ENCODE results near the gene TAB3. TPM values are rescaled to one million over a fixed set of nuclear protein-coding genes. Genes with fewer than 3 reads are reported as not detected.

Gene TAB3
- total RNA-seq, 4 donors from 2014 or later, result 9.7 to 25.8 (median 19.2) TPM

DNA sequence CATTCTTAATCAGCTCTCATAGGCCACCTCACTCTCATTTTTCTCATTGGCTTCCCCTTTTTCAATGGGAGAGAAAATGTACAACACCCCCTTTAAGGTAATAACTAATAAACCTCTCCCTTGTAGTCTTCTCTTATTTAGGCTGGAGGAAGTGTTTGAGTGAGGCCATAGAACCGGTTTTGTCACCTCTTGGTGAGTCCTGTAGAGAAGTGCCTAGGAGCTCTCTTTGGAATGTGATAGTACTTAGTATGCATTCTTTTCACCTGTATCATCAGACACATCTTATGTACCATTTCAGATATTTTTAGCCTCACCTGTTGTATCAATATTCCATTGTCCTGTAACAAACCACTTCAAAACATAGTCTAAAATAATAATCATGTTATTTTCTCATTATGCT is 3.5 kb upstream of the TAB3 start:
- no peaks in the 10 kb centered on the region for H3K9me3 ChIP-seq
- no peak overlapping the region for H3K4me3 ChIP-seq
- no peak overlapping the region for H3K27ac ChIP-seq
- peaks cover 2 to 13% of the 10 kb centered on the region in 2 donors for H3K4me1 ChIP-seq
- DNase-seq, result no peak
- no peaks in the 10 kb centered on the region for H3K27me3 ChIP-seq
- intact Hi-C loops (cut with DNase I; ENCODE audit: low total_unique reads) (no loop called here), in situ Hi-C loops (cut with MboI; ENCODE audit: low sequenced_read_pairs in 4 of 4) (no loop called here)
- TF ChIP-seq POLR2A (IDR thresholded peaks at IDR 0.05), result no peak
- TF ChIP-seq, protein P1, sequence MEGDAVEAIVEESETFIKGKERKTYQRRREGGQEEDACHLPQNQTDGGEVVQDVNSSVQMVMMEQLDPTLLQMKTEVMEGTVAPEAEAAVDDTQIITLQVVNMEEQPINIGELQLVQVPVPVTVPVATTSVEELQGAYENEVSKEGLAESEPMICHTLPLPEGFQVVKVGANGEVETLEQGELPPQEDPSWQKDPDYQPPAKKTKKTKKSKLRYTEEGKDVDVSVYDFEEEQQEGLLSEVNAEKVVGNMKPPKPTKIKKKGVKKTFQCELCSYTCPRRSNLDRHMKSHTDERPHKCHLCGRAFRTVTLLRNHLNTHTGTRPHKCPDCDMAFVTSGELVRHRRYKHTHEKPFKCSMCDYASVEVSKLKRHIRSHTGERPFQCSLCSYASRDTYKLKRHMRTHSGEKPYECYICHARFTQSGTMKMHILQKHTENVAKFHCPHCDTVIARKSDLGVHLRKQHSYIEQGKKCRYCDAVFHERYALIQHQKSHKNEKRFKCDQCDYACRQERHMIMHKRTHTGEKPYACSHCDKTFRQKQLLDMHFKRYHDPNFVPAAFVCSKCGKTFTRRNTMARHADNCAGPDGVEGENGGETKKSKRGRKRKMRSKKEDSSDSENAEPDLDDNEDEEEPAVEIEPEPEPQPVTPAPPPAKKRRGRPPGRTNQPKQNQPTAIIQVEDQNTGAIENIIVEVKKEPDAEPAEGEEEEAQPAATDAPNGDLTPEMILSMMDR (IDR thresholded peaks at IDR 0.05 in 4 of 5, conservative IDR thresholded peaks at IDR 0.05 in 1 of 5), result no peak
- H3K36me3 ChIP-seq, result no peaks in the 10 kb centered on the region
- ATAC-seq, result no peak

- no peaks in the 10 kb centered on the region for H3K9me3 ChIP-seq
- no peaks in the 10 kb centered on the region for H3K36me3 ChIP-seq
- DNase-seq, result no peak
- no peaks in the 10 kb centered on the region for H3K27me3 ChIP-seq
- H3K27ac ChIP-seq, result peak overlapping the region; percentile 65 to 87 (median 83)
- H3K4me1 ChIP-seq, result peaks cover 5 to 13% of the 10 kb centered on the region in 2 donors
- peak overlapping the region; percentile 62 to 78 (median 67) for H3K4me3 ChIP-seq
- ATAC-seq, result peak; percentile 25 to 34
- in situ Hi-C loops (cut with MboI; ENCODE audit: low sequenced_read_pairs in 4 of 4) (no loop called here), intact Hi-C loops (cut with DNase I; ENCODE audit: low total_unique reads) (loop anchor here (10.0 kb wide), 1 partner anchor 234 kb away; the partner anchor contains the start of gene GK)
- TF ChIP-seq POLR2A (IDR thresholded peaks at IDR 0.05), result no peak
- TF ChIP-seq, protein P1 (IDR thresholded peaks at IDR 0.05 in 4 of 5, conservative IDR thresholded peaks at IDR 0.05 in 1 of 5), result no peak
Observed at GRCh38 chrX:30888526-30889146, 418 bp downstream of the TAB3 start.

GRCh38 chrX:30887721-30888120 is 1.3 kb downstream of the TAB3 start:
- no peak overlapping the region for H3K27ac ChIP-seq
- no peaks in the 10 kb centered on the region for H3K36me3 ChIP-seq
- peak overlapping the region in 2 of 4 donors; percentile 62 to 78 for H3K4me3 ChIP-seq
- intact Hi-C loops (cut with DNase I; ENCODE audit: low total_unique reads) (loop anchor here (10.0 kb wide), 1 partner anchor 233 kb away; the partner anchor contains the start of gene GK), in situ Hi-C loops (cut with MboI; ENCODE audit: low sequenced_read_pairs in 4 of 4) (no loop called here)
- peaks cover 11 to 17% of the 10 kb centered on the region in 2 donors for H3K4me1 ChIP-seq
- DNase-seq (no peak), ATAC-seq (no peak)
- H3K27me3 ChIP-seq, result no peaks in the 10 kb centered on the region
- H3K9me3 ChIP-seq, result no peaks in the 10 kb centered on the region
- TF ChIP-seq, protein P1 (IDR thresholded peaks at IDR 0.05 in 4 of 5, conservative IDR thresholded peaks at IDR 0.05 in 1 of 5), result no peak
- TF ChIP-seq POLR2A (IDR thresholded peaks at IDR 0.05), result no peak

DNA sequence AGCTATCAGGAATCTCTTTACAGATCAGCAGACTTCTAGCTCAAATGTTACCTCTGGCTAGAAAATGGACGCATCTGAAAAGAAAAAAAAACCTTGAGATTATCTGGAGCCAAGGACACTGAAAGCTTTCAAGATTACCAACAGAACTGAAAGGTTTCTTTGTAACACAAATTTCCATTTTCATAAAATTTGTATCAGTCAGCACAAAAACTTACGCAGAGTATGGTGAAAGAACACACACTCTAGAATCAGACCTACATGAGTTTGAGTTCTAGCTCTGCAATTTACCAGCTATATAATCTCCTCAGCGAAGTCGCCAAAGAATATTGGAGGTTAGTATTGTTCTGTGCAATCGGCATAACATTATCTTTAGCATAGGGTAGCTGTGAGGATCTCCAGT is 1.8 kb downstream of the TAB3 start:
- Histone ChIP-seq H3K9me3 (no peaks in the 10 kb centered on the region), H3K4me1 (peaks cover 13 to 17% of the 10 kb centered on the region in 2 donors), H3K27me3 (no peaks in the 10 kb centered on the region), H3K36me3 (no peaks in the 10 kb centered on the region), H3K4me3 (no peak overlapping the region), H3K27ac (no peak overlapping the region)
- TF ChIP-seq, protein P1 (IDR thresholded peaks at IDR 0.05 in 4 of 5, conservative IDR thresholded peaks at IDR 0.05 in 1 of 5), result no peak
- no peak for TF ChIP-seq POLR2A (IDR thresholded peaks at IDR 0.05)
- ATAC-seq (no peak), DNase-seq (no peak)
- in situ Hi-C loops (cut with MboI; ENCODE audit: low sequenced_read_pairs in 4 of 4) (no loop called here), intact Hi-C loops (cut with DNase I; ENCODE audit: low total_unique reads) (loop anchor here (10.0 kb wide), 1 partner anchor 232 kb away; the partner anchor contains the start of gene GK)

Data from gastrocnemius medialis (tissue), 4 donors.